NT2/D1 (cell line): ENCODE results near the gene CSNK1D.

Experiments used
- SUZ12 ChIP-seq: IDR thresholded peaks from 2 replicates; pipeline ENCODE4 v1.6.1; 2011; ENCODE audit not compliant: insufficient read length, insufficient read depth; ENCODE audit errors: extremely low read depth
- YY1 ChIP-seq: IDR thresholded peaks from 2 replicates; pipeline ENCODE4 v1.6.1; 2011; ENCODE audit not compliant: insufficient read length, insufficient read depth
- ZNF274 ChIP-seq: IDR thresholded peaks from 2 replicates; pipeline ENCODE4 v1.6.1; 2011; ENCODE audit warnings: mild to moderate bottlenecking, low read depth, low read length

DNA sequence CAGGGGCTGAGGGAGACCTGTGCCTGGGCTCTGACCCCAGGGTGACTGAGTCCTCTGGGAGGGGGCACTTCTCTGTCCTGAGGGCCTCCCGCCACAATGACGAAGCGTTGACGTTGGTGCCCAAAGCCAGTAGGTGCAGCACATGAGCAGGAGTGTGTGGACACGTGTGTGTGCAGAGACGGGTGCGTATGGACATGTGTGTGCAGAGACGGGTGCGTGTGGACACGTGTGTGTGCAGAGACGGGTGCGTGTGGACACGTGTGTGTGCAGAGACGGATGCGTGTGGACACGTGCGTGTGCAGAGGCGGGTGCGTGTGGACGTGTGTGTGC lies 44.6 kb upstream of the CSNK1D start:
- TF ChIP-seq ZNF274, result no peak
- no peak for TF ChIP-seq YY1
- TF ChIP-seq SUZ12, result no peak
